Measurements from ENCODE around the gene PIMREG. TPM values are rescaled to one million over a fixed set of nuclear protein-coding genes. Genes with fewer than 3 reads are reported as not detected.
A peak's percentile ranks its signal among the peaks of the same experiment; 100 is the strongest.

The PIMREG gene
- total and polyA plus RNA-seq, 2 donors from 2014 or later, result 1.7 TPM; not detected in 1

DNA sequence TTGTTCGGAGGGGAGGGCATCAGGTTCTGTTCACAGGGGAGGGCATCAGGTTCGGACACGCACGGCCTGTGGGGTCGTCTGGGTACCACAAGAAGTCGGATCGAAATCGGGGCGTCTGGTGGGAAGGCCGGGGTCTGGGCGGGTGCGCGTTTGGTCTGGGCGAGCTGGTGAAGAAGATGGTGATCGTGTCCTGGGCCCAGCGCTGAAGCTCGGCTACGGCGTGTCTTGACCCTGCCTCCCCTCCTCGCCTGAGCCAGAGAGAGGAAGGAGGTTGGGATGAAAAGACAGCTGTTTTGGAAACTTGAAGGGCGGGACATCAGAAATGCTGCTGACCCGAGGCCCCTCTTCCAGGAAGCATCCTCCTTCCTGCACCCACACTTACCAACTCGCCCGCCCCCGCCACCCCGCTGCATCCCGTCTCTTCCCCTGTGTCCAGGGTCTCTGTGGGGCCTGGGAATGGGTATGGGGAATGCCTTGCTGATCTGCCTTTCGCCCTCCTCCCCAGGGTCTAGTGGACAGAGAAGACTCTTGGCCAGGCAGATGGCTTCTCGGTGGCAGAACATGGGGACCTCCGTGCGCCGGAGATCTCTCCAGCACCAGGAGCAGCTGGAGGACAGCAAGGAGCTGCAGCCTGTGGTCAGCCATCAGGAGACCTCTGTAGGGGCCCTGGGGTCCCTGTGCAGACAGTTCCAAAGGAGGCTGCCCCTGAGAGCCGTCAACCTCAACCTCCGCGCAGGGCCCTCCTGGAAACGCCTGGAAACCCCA lies 498 bp downstream of the PIMREG start:
- FAIRE-seq (no peak), DNase-seq (peak in 1 of 5 donors; percentile 69)
- peak overlapping the region; percentile 51 to 74 (median 67) for H3K4me3 ChIP-seq (ENCODE audit: low read length in 3 of 3)
- intact Hi-C loops (cut with DNase I), result no loop called here
- H3K4me1 ChIP-seq (ENCODE audit: control insufficient read depth in 2 of 3, insufficient read depth in 2 of 3, low read depth in 1 of 3, low read length in 3 of 3), result peaks cover 0 to 8% (median 0%) of the 10 kb centered on the region in 3 donors
- no peaks in the 10 kb centered on the region for H3K9me3 ChIP-seq (ENCODE audit: control insufficient read depth in 2 of 3, insufficient read depth in 1 of 3, low read length in 3 of 3)
- no peak overlapping the region for H3K27ac ChIP-seq (ENCODE audit: low read depth in 2 of 2, low read length in 2 of 2)
- H3K27me3 ChIP-seq (ENCODE audit: control insufficient read depth, insufficient read depth, low read length), result no peaks in the 10 kb centered on the region
- TF ChIP-seq, protein P1, sequence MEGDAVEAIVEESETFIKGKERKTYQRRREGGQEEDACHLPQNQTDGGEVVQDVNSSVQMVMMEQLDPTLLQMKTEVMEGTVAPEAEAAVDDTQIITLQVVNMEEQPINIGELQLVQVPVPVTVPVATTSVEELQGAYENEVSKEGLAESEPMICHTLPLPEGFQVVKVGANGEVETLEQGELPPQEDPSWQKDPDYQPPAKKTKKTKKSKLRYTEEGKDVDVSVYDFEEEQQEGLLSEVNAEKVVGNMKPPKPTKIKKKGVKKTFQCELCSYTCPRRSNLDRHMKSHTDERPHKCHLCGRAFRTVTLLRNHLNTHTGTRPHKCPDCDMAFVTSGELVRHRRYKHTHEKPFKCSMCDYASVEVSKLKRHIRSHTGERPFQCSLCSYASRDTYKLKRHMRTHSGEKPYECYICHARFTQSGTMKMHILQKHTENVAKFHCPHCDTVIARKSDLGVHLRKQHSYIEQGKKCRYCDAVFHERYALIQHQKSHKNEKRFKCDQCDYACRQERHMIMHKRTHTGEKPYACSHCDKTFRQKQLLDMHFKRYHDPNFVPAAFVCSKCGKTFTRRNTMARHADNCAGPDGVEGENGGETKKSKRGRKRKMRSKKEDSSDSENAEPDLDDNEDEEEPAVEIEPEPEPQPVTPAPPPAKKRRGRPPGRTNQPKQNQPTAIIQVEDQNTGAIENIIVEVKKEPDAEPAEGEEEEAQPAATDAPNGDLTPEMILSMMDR (IDR thresholded peaks at IDR 0.05; ENCODE audit: borderline replicate concordance, extremely low read depth, insufficient read depth), result no peak
- peak overlapping the region in 1 of 3 donors; percentile 47 for H3K9ac ChIP-seq (ENCODE audit: low read length in 3 of 3)
- H3K36me3 ChIP-seq (ENCODE audit: control insufficient read depth in 2 of 3, insufficient read depth in 3 of 3, low read length in 3 of 3), result no peaks in the 10 kb centered on the region

DNA sequence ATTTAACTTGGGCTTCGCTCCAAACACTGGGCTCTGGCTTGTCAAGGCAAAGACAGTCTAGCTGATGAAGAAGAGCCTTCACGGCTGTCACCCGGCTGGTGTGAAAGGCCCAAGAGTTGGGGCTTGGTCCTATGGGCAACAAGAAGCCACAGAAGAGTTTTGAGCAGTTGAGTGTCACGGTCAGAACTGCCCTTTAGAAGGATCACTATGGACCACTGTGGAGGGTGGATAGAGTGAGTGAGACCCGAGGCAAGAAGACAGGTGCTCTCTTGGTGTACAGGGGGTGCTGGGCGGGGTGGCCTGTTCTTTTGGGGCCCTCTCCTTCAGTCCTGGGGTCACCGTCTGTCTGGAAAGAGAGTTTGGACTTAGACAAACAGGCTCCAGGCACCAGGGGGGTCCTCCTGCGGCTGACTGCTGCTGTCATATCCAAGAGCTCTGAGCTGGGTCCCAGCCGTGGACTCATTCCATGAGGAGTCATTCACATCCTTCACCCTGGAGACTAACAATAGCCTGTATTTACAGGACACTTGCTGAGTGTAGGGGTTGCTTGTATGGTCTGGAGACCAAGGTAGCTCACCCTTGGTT lies 2.4 kb downstream of the PIMREG start:
- intact Hi-C loops (cut with DNase I), result no loop called here
- no peak for DNase-seq
- Histone ChIP-seq H3K27me3 (ENCODE audit: control insufficient read depth, insufficient read depth, low read length) (no peaks in the 10 kb centered on the region), H3K4me1 (ENCODE audit: control insufficient read depth in 2 of 3, insufficient read depth in 2 of 3, low read depth in 1 of 3, low read length in 3 of 3) (peaks cover 0 to 8% (median 0%) of the 10 kb centered on the region in 3 donors), H3K9me3 (ENCODE audit: control insufficient read depth in 2 of 3, insufficient read depth in 1 of 3, low read length in 3 of 3) (no peaks in the 10 kb centered on the region), H3K4me3 (ENCODE audit: low read length in 3 of 3) (no peak overlapping the region), H3K27ac (ENCODE audit: low read depth in 2 of 2, low read length in 2 of 2) (no peak overlapping the region), H3K9ac (ENCODE audit: low read length in 3 of 3) (no peak overlapping the region), H3K36me3 (ENCODE audit: control insufficient read depth in 2 of 3, insufficient read depth in 3 of 3, low read length in 3 of 3) (no peaks in the 10 kb centered on the region)
- TF ChIP-seq, protein P1 (IDR thresholded peaks at IDR 0.05; ENCODE audit: borderline replicate concordance, extremely low read depth, insufficient read depth), result no peak
- FAIRE-seq, result no peak

DNA sequence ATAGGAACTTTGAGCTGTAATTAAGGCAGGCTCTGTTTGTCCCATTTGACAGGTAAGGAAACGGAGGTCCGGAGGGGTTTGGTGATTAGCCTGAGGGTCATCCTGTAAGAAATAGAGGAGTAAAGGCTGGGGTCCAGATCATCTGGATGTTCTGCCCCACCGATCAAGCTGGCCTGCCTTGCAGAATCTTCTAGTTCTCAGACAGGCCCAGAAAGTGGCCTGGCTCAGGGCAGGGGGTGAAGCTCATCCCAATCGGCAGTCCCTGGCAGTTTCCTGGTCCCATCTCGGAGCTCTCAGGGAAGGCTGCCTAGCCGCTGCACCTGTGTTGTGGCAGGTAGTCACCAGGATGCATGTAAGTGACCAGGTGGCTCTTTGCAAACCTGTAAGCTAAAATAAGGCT lies 4.2 kb downstream of the PIMREG start:
- FAIRE-seq (no peak), DNase-seq (no peak)
- Histone ChIP-seq H3K4me1 (ENCODE audit: control insufficient read depth in 2 of 3, insufficient read depth in 2 of 3, low read depth in 1 of 3, low read length in 3 of 3) (peaks cover 0 to 8% (median 0%) of the 10 kb centered on the region in 3 donors), H3K9me3 (ENCODE audit: control insufficient read depth in 2 of 3, insufficient read depth in 1 of 3, low read length in 3 of 3) (no peaks in the 10 kb centered on the region), H3K27me3 (ENCODE audit: control insufficient read depth, insufficient read depth, low read length) (no peaks in the 10 kb centered on the region), H3K36me3 (ENCODE audit: control insufficient read depth in 2 of 3, insufficient read depth in 3 of 3, low read length in 3 of 3) (no peaks in the 10 kb centered on the region), H3K4me3 (ENCODE audit: low read length in 3 of 3) (no peak overlapping the region), H3K27ac (ENCODE audit: low read depth in 2 of 2, low read length in 2 of 2) (no peak overlapping the region), H3K9ac (ENCODE audit: low read length in 3 of 3) (no peak overlapping the region)
- TF ChIP-seq, protein P1 (IDR thresholded peaks at IDR 0.05; ENCODE audit: borderline replicate concordance, extremely low read depth, insufficient read depth), result no peak
- intact Hi-C loops (cut with DNase I), result no loop called here
